NOMO-1 treated with dmso at 0.1 percent for 144 hours (cell line): Measurements from ENCODE around the gene CARD10.

Source experiments
- DNase-seq: peaks from one replicate; lab custom pipeline; 2025; ENCODE audit not compliant: unreplicated experiment; lab: John Stamatoyannopoulos, UW

CARD10 gene

GRCh38 chr22:37505989-37506388 lies 13.2 kb downstream of the CARD10 start:
- DNase-seq: no peak

GRCh38 chr22:37505565-37505964 lies 13.7 kb downstream of the CARD10 start:
- DNase-seq: no peak

- no peak for DNase-seq
These were observed 14.3 kb downstream of the CARD10 start for GRCh38 chr22:37504964-37505363.

GRCh38 chr22:37503850-37504249 lies 15.4 kb downstream of the CARD10 start:
- no peak for DNase-seq

- DNase-seq: no peak
These were observed 16.0 kb downstream of the CARD10 start for GRCh38 chr22:37503183-37503683.

- no peak for DNase-seq
These were observed 16.7 kb downstream of the CARD10 start for GRCh38 chr22:37502342-37503182.

GRCh38 chr22:37501610-37502341 lies 17.4 kb downstream of the CARD10 start:
- DNase-seq: no peak

- no peak for DNase-seq
These were observed 18.2 kb downstream of the CARD10 start for GRCh38 chr22:37500745-37501609.

- no peak for DNase-seq
These were observed 19.2 kb downstream of the CARD10 start for GRCh38 chr22:37499789-37500540.

GRCh38 chr22:37499027-37499707 lies 20.0 kb downstream of the CARD10 start:
- no peak for DNase-seq

GRCh38 chr22:37498289-37498909 lies 20.8 kb downstream of the CARD10 start:
- no peak for DNase-seq

- DNase-seq: no peak
These were observed 22.1 kb downstream of the CARD10 start for GRCh38 chr22:37497062-37497599.

GRCh38 chr22:37496651-37497050 lies 22.6 kb downstream of the CARD10 start:
- no peak for DNase-seq

GRCh38 chr22:37493979-37494378 lies 25.2 kb downstream of the CARD10 start:
- no peak for DNase-seq

- DNase-seq: no peak
These were observed 26.5 kb downstream of the CARD10 start for GRCh38 chr22:37492428-37493344.

- no peak for DNase-seq
These were observed 27.4 kb downstream of the CARD10 start for GRCh38 chr22:37491559-37492427.

GRCh38 chr22:37491106-37491505 lies 28.1 kb downstream of the CARD10 start:
- DNase-seq: no peak
